HUES64 (cell line): ENCODE results near the gene TNNI2.

ENCODE experiments used
- H3K27ac ChIP-seq: 2 replicates; pipeline ENCODE4 v1.7.0; 2013; ENCODE audit warnings: low read depth, low read length, inconsistent platforms
- H3K27me3 ChIP-seq: 2 replicates; pipeline ENCODE4 v1.6.1; 2013; ENCODE audit warnings: mild to moderate bottlenecking, low read length; ENCODE audit not compliant: insufficient read depth
- H3K36me3 ChIP-seq: 2 replicates; pipeline ENCODE4 v1.6.1; 2013; ENCODE audit warnings: mild to moderate bottlenecking, low read length; ENCODE audit not compliant: insufficient read depth
- H3K4me1 ChIP-seq: 2 replicates; pipeline ENCODE4 v1.6.1; 2013; ENCODE audit warnings: mild to moderate bottlenecking, low read length, moderate library complexity; ENCODE audit not compliant: insufficient read depth
- H3K4me3 ChIP-seq: 2 replicates; pipeline ENCODE4 v1.5.1; 2013; ENCODE audit warnings: mild to moderate bottlenecking, low read length, moderate library complexity
- H3K9ac ChIP-seq: 2 replicates; pipeline ENCODE4 v1.6.1; 2013; ENCODE audit warnings: mild to moderate bottlenecking, low read depth, low read length
- H3K9me3 ChIP-seq: 2 replicates; pipeline ENCODE4 v1.6.1; 2013; ENCODE audit warnings: low read depth, low read length; ENCODE audit not compliant: insufficient read depth
- WGBS: fragments of 150-250, 120-280 bp; methylation state at CpG from one replicate; pipeline ENCODE4 v1.1.7; 2013; ENCODE audit warnings: missing lambda C conversion rate; 5-methylcytosine and 5-hydroxymethylcytosine counted together

Gene TNNI2

DNA sequence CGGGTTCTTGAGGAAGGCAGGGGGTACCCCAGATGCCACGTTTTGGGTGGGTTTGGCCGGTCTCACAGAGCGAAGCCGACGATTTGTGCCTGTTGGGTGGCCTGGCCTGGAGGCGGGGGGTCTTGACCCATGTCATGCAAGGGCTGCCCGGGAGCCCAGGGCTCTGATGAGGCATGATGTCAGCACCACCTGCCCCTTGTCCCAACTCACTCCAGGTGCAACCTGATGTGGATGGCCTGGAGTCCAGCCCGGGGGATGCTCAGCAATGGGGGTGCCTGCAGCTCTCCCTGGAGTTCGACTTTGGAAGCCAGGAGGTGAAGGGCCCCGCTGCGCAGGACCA lies 3.1 kb upstream of the TNNI2 start:
- H3K9me3 ChIP-seq, result no peaks in the 10 kb centered on the region
- H3K9ac ChIP-seq, result no peak overlapping the region
- H3K27me3 ChIP-seq, result peaks cover 10% of the 10 kb centered on the region; the same call in 1 of the 2 replicates
- no peaks in the 10 kb centered on the region for H3K4me1 ChIP-seq
- no peak overlapping the region for H3K27ac ChIP-seq
- no peak overlapping the region for H3K4me3 ChIP-seq
- H3K36me3 ChIP-seq, result no peaks in the 10 kb centered on the region
- 95% methylated on average over 12 of the region's 12 CpGs for WGBS

DNA sequence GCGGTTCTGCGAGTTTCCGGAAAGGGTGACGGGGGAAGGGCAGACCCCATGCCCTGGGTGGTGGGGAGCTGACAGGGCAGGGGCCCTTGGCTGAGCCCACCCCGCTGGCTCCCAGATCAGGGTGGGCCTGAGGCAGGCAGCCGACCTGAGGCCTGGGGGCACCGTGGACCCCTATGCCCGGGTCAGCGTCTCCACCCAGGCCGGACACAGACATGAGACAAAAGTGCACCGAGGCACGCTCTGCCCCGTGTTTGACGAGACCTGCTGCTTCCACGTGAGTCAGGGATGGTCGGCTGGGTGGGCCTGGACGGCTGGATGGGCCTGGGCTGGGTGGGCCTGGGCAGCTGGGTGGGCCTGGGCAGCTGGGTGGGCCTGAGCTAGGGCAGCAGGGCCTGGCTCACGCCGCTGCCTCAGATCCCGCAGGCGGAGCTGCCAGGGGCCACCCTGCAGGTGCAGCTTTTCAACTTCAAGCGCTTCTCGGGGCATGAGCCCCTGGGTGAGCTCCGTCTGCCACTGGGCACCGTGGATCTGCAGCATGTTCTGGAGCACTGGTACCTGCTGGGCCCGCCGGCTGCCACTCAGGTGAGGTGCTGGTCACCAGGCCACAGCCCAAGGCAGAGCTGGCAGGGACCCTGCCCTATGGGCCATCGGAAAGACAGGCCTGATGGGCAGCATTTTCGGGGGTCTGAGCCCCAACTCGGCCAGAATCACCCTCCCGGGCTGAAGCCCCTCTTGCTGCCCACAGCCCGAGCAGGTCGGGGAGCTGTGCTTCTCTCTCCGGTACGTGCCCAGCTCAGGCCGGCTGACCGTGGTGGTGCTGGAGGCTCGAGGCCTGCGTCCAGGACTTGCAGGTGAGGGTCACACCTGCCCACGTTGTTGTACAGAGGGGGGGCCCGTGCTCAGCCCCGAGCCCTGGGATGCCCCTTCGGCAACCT lies 2.5 kb upstream of the TNNI2 start:
- Histone ChIP-seq H3K4me3 (no peak overlapping the region), H3K27ac (no peak overlapping the region), H3K9me3 (no peaks in the 10 kb centered on the region), H3K27me3 (peaks cover 10% of the 10 kb centered on the region; the same call in 1 of the 2 replicates), H3K36me3 (no peaks in the 10 kb centered on the region), H3K9ac (no peak overlapping the region), H3K4me1 (no peaks in the 10 kb centered on the region)
- WGBS, result 94% methylated on average over 43 of the region's 43 CpGs

DNA sequence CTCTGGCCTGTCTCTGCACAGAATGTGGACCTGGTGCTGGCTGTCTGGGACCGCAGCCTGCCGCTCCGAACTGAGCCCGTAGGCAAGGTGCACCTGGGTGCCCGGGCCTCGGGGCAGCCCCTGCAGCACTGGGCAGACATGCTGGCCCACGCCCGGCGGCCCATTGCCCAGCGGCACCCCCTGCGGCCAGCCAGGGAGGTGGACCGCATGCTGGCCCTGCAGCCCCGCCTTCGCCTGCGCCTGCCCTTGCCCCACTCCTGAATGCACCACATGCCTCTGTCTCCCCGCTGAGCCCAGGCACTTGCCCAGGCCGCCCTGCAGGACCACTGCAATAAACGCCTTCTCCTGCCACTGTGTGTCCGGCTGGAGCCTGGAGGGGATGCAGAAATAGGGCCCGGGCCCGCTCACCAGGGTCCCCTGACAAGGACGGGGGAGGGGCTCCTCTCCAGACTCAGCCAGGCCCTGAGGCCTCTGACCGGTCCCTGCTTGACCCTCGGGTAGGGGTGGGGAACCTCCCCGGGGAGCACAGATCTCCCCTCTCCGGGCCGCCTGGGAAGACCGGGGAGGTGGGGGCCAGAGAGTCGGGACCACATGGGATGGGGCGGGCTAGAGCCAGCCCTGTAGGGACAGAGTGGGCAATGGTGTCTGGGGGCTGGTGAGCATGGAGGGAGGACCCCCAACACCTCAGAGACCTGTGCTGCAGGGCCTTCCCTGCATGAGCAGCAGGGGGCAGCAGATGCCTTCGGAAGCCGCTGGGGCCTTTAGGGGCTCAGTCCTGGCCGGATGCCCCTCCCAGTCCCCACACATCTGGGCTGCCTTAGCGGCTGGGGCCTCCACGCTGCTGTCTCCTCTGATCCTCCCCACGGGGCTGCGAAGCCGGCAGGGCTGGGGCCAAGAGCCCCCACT lies 1.4 kb upstream of the TNNI2 start:
- no peaks in the 10 kb centered on the region for H3K9me3 ChIP-seq
- H3K27me3 ChIP-seq, result peaks cover 8% of the 10 kb centered on the region; the same call in 1 of the 2 replicates
- H3K4me3 ChIP-seq, result no peak overlapping the region
- no peak overlapping the region for H3K9ac ChIP-seq
- H3K27ac ChIP-seq, result no peak overlapping the region
- 66% methylated on average over 38 of the region's 38 CpGs for WGBS
- H3K36me3 ChIP-seq, result no peaks in the 10 kb centered on the region
- no peaks in the 10 kb centered on the region for H3K4me1 ChIP-seq

DNA sequence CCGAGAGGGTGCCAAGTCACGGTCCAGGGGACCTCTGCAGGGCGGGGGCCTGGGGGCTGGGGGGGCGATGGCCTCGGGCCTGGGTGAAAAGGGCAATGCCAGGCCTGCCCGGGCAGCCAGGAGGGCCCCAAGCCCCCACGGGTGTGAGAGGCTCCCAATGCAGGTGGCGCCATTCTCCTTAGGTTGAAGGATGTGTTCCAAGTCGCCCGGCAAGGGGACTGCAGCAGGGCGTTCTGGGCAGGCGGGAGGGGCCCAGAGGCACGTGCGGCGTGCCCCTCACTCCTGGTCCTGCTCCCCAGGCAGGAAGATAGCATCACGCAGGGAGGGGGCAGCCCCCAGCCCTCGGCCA lies 730 bp upstream of the TNNI2 start:
- H3K36me3 ChIP-seq, result no peaks in the 10 kb centered on the region
- H3K27me3 ChIP-seq, result peaks cover 2% of the 10 kb centered on the region; the same call in 1 of the 2 replicates
- no peaks in the 10 kb centered on the region for H3K9me3 ChIP-seq
- H3K9ac ChIP-seq, result no peak overlapping the region
- H3K27ac ChIP-seq, result no peak overlapping the region
- no peak overlapping the region for H3K4me3 ChIP-seq
- WGBS, result 83% methylated on average over 17 of the region's 17 CpGs
- no peaks in the 10 kb centered on the region for H3K4me1 ChIP-seq

DNA sequence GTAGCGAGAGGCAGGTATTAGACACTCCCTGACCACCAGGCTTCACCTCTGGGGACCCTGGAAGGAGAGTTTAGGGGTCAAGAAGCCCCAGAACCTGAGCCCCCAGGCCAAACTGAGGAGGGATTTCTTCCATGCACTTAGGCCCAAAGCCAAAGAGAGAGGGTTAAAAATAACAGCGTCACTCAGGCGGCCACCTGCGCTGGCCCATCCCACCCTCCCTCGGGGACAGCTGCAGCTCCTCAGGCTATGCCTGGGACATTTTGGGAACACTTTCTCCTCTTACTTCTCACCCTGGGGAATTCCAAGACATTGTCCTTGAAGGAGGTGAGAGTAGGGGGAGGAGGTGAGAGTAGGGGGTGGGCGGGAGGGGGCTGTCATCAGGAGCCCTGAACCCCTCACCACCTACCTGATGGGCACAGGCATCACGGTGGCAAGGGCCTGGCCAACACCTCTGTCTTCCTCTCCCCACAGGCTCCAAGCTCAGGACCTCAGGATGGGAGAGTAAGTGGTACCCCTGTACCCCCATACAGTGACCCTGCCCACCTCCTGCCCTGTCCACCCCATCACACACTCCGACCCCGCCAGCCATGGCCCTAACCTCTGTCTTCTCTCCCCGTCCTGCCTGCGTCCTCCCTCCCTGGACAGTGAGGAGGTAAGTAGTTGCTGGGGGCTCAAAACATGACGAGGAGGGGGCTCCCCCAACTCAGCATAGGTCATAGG lies 583 bp downstream of the TNNI2 start:
- Histone ChIP-seq H3K27ac (no peak overlapping the region), H3K9me3 (no peaks in the 10 kb centered on the region), H3K4me1 (no peaks in the 10 kb centered on the region), H3K36me3 (no peaks in the 10 kb centered on the region), H3K9ac (no peak overlapping the region), H3K27me3 (no peaks in the 10 kb centered on the region), H3K4me3 (no peak overlapping the region)
- 92% methylated on average over 8 of the region's 12 CpGs for WGBS

DNA sequence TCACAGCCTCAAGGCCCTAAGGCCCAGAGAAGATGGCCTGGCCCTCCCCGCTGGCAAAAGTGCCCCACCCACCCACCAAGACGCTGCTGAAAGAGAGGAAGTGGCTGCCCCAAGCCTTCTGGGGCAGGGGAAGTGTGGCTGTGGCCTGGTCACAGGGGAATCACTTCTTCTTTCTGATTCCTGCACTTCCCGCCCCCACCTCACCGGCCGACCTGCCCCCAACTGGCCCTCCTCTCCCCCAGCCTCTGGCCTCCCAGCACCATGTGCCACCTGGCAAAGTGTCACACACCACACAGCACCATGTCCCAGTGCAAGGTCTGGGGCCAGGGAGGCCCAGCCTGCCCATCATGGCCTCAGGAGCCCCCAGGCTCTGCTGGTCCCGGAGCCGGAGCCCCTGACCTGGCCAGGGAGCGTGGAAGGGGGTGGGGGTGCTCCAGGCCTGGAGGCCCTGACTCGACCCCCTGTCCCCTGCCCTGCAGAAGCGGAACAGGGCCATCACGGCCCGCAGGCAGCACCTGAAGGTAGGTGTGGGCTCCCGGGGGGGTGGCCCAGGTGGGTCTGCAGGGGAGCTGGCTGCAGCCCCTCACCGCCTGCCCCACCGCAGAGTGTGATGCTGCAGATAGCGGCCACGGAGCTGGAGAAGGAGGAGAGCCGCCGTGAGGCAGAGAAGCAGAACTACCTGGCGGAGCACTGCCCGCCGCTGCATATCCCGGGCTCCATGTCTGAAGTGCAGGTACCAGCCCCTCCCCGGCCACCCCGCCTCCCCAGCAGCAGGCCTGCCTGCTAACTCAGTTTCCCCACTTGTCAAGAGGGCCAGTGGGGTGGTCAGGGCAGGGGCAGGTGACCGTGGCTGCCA lies 1.4 kb downstream of the TNNI2 start:
- Histone ChIP-seq H3K9ac (no peak overlapping the region), H3K27ac (no peak overlapping the region), H3K27me3 (peaks cover 5% of the 10 kb centered on the region; the same call in 1 of the 2 replicates), H3K36me3 (no peaks in the 10 kb centered on the region), H3K9me3 (no peaks in the 10 kb centered on the region), H3K4me3 (no peak overlapping the region), H3K4me1 (no peaks in the 10 kb centered on the region)
- 92% methylated on average over 26 of the region's 26 CpGs for WGBS

DNA sequence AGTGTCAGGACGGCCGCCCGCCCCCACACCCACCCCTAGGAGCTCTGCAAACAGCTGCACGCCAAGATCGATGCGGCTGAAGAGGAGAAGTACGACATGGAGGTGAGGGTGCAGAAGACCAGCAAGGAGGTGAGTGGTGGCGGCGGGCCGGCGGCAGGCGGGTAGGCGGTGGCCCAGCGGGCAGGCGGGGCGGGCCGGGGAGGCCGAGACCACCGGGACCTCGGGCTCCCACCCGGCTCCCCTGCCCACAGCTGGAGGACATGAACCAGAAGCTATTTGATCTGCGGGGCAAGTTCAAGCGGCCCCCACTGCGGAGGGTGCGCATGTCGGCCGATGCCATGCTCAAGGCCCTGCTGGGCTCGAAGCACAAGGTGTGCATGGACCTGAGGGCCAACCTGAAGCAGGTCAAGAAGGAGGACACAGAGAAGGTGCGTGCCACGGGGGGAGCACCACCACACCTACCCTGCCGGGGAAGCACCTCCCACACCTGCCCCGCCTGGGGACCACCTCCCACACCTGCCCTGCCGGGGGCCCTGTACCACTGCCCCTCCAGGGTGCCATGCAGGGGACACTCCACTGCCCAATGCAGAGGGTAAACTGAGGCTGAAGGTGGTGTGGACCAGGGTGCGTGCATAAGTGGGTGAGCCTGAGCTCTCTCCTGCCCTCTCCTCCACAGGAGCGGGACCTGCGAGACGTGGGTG lies 2.1 kb downstream of the TNNI2 start:
- H3K4me1 ChIP-seq, result no peaks in the 10 kb centered on the region

DNA sequence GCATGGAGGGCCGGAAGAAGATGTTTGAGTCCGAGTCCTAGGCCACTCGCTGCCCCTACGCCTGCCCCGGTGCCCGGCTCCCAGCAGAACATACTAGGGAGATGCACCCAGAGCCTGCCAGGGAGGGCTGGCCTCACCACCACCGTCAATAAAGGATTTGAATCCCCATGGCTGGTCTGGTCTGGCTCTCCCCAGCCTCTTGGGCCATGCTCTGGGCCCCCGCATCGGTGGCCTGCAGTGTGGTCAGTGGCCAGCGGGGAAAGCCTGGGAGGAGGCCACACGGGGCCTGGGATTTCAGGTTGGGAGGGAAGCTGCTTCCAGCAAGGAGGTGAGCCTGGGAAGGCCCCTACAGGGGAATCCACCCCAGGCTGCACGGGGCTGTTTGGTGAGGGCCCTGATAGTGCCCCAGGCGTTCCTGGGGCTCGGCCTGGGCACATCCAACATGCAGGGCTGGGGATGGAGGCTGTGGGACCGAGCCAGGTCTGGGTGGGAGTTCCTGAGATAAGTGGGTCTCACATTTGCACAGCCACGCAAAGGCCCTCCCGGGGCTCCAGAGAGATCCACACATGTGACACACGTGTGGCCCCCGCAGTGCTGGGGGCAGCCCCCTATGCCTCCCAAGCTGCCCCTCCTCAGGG lies 2.8 kb downstream of the TNNI2 start:
- H3K27ac ChIP-seq, result no peak overlapping the region
- H3K4me1 ChIP-seq, result no peaks in the 10 kb centered on the region
- H3K9ac ChIP-seq, result no peak overlapping the region
- 94% methylated on average over 19 of the region's 19 CpGs for WGBS
- H3K9me3 ChIP-seq, result no peaks in the 10 kb centered on the region
- H3K4me3 ChIP-seq, result no peak overlapping the region
- H3K27me3 ChIP-seq, result peaks cover 6% of the 10 kb centered on the region; the same call in 1 of the 2 replicates
- no peaks in the 10 kb centered on the region for H3K36me3 ChIP-seq

More for the DNA sequence above, 2.1 kb downstream of the TNNI2 start:
- WGBS, result 94% methylated on average over 37 of the region's 37 CpGs
- H3K36me3 ChIP-seq, result no peaks in the 10 kb centered on the region
- H3K9me3 ChIP-seq, result no peaks in the 10 kb centered on the region
- no peak overlapping the region for H3K9ac ChIP-seq
- H3K27ac ChIP-seq, result no peak overlapping the region
- H3K27me3 ChIP-seq, result peaks cover 6% of the 10 kb centered on the region; the same call in 1 of the 2 replicates
- H3K4me3 ChIP-seq, result no peak overlapping the region

DNA sequence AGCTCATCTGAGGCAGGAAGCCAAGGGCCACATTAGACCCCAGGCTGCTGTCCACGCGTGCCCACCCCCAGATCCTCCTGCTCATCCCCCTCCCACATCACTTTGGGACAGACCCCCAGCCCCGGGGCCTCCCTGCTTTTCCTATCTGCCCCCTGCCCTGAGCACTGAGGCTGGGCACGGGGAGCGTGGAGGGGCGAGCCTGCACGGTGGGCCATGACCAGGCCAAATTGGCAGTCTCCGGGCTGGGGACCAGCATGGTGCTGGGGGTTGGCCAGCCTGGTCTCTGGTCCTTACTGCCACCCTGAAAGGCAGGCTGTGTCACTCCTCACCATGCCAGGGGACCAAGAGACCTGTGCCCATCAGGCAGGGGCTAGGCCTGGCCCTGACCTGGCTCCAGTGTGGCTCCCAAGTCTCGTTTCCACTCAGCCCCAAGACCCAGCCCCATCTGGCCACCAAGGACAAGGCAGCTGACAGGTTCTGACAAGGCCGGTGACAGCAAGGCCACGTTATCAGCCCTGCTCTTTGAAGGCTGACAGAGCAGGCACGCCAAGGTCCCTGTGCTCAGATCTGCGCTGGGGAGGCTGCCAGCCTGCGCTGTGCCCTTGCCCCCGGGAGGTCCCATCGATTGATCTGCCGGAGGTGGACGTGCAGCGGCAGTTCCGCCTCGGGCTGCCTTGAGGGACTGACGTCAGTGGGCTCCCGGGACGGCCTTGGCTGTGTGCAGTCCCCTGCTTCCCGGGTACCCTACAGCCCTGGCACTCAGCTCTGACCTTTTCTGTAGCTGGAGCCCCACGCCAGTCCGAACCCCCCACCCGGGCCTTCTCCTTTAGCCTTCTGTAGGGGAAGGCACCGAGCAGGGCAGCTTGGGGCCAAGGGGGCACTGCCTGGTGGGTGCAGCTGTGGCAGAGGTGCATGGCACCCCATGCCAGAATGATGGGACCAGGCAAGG lies 3.6 kb downstream of the TNNI2 start:
- Histone ChIP-seq H3K9ac (no peak overlapping the region), H3K36me3 (no peaks in the 10 kb centered on the region), H3K9me3 (no peaks in the 10 kb centered on the region), H3K4me3 (no peak overlapping the region), H3K27ac (no peak overlapping the region), H3K4me1 (no peaks in the 10 kb centered on the region), H3K27me3 (peaks cover 6% of the 10 kb centered on the region; the same call in 1 of the 2 replicates)
- WGBS, result 92% methylated on average over 29 of the region's 29 CpGs
